ENCODE measurements around the gene COL26A1.

COL26A1 gene

DNA sequence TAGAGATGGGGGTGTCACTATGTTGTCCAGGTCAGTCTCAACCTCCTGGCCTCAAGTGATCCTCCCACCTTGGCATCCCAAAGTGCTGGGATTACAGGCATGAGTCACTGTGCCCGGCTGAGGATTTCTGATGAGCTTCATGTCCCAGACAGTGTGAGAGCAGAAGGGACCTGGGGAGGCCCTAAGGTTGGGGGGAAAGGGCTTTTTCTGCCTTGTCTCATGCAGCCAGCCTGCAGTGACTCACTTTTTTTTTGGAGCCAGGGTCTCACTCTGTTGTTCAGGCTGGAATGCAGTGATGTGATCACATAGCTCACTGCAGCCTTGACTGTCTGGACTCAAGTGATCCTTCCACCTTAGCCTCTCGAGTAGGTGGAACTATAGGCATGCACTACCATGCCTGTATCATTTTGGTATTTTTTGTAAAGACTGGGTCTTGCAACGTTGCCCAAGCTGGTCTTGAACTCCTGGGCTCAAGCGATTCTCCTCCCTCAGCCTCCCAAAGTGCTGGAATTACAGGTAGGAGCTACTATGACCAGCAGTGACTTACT is 14.6 kb downstream of the COL26A1 start:
- TF ChIP-seq, protein P1, sequence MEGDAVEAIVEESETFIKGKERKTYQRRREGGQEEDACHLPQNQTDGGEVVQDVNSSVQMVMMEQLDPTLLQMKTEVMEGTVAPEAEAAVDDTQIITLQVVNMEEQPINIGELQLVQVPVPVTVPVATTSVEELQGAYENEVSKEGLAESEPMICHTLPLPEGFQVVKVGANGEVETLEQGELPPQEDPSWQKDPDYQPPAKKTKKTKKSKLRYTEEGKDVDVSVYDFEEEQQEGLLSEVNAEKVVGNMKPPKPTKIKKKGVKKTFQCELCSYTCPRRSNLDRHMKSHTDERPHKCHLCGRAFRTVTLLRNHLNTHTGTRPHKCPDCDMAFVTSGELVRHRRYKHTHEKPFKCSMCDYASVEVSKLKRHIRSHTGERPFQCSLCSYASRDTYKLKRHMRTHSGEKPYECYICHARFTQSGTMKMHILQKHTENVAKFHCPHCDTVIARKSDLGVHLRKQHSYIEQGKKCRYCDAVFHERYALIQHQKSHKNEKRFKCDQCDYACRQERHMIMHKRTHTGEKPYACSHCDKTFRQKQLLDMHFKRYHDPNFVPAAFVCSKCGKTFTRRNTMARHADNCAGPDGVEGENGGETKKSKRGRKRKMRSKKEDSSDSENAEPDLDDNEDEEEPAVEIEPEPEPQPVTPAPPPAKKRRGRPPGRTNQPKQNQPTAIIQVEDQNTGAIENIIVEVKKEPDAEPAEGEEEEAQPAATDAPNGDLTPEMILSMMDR (IDR thresholded peaks at IDR 0.05) = no peak

DNA sequence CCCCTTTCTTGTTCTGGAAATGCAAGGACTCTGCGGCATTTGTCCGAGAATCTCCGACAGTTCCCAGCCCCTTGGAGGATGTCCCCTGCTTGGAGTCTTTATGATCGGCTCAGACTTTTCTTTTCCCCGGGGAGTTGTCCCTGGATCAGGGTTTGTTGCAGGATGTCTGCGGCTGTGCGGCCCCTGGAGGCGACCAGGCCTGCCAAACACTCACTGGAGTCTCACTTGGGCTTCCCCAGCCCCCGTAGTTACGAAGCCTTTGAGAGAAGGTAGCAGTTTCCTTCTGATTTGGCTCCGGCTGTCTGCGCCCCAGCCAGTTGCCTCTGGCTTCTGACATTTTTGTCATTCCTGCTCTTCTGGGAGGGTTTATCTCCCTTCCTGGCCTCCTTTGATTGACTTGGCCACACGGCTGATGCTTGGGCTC is 16.1 kb downstream of the COL26A1 start:
- TF ChIP-seq, protein P1 (IDR thresholded peaks at IDR 0.05) = no peak

DNA sequence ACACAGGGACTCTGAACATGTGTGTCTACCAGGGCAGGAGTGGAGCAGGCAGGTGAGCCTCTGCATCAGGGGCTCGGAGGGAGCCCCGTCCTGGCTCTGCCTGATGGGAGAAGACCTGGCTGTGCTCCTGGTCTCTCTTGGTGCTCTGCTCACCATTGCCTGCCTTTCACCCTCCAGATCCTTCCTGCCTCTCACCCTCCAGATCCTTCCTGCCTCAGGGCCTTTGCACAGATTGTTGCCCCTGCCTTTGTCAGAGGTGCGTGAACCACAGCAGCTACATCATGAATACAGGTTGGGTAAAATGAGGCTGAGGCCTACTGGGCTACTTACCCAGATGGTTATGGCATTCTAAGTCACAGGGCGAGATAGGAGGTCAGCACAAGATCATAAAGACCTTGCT is 16.6 kb downstream of the COL26A1 start:
- TF ChIP-seq, protein P1 (IDR thresholded peaks at IDR 0.05) = no peak

DNA sequence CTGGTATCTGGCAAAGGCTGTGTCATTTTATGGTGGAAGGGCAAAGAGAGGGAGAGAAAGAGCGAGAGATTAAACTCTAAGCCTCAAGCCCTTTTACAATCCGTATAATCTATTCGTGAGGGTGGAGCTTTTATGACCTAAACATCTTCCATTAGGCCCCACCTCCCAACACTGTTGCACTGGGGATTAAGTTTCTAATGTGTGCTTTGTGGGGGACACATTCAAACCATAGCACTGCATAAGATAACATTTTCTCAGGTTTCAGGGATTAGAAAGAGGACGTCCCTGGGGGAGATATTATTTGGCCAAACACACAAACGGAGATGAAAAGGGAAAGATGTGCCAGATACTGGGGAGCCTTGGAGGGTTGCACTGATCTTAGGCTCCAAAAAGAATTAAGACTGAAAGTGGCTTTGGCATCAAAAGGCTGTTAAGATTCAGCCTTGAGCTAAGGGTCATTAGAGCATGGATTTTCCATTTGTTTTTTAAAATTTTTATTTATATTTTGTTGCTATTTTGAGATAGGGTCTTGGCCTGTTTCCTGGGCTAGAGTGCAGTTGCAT is 19.0 kb downstream of the COL26A1 start:
- TF ChIP-seq, protein P1 (IDR thresholded peaks at IDR 0.05) = no peak

DNA sequence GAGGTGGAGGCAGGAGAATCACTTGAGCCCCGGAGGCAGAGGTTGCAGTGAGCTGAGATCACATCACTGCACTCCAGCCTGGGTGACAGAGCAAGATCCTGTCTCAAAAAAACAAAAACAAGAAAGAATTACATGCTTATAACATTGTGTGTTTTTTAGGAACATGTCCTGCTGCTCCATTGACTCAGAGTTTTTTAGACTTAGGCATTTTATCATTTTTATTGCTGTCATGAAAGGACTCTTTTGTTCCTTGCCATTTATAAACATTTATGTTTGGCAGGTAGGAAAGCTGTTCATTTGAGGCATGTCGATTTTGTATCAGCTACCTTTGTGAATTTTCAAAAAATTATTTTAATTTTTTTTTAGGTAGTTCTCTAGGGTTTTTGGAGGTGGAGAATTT is 20.3 kb downstream of the COL26A1 start:
- TF ChIP-seq, protein P1 (IDR thresholded peaks at IDR 0.05) = no peak

DNA sequence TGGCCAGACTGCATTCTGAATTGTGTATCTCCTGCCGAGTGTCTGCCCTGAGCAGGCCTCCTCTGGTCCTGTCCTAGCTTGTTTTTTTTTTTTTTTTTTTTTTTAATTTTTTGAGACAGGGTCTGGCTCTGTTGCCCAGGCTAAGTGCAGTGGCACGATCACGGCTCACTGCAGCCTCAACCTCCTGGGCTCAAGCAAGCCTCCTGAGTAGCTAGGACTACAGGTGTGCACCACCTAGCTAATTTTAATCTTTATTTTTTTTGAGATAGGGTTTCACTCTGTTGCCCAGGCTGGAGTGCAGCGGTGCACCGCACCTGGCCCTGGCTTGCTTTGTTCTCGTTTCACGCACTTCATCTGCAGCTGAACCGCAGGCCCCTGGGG is 23.5 kb downstream of the COL26A1 start:
- TF ChIP-seq, protein P1 (IDR thresholded peaks at IDR 0.05) = no peak

DNA sequence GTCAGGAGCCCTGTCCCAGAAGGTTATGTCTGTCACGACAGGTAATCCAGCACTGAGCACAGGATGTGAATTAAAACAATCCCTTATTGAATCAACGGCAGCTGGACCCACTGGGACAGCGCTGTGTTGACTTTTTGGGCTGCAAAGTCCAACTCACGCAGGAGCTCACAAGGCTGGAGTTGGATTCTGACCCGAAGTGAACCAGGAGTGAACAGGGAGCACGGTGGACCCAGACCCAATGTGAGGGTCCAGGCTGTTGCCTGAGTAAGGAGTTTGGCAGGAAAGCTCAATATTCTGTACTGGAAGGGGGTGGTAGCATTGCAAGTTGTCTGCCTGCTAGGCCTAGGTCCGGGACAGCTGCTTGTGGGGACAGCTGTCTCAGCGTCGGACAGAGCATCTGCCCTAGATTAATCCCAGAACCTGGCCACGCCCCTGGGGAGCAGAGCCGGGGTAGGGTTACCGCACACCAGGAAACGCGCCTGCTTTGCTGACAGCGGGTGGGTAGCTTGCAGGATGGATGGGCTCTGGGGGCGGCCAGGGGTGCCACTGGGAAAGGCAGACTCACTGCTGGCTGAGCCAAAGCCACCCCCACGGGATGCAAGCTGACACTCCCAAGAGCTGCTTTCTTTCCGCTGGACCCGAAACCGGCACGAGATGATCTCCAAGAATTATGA is 24.0 kb downstream of the COL26A1 start:
- TF ChIP-seq, protein P1 (IDR thresholded peaks at IDR 0.05) = no peak

All from LNCAP (cell line).